HepG2 (cell line): ENCODE measurements around the gene IRGQ.

Experiments used
- BRCA1 ChIP-seq: sonication (generic); formaldehyde crosslinking; IDR thresholded peaks from 2 replicates; pipeline ENCODE4 v1.4.0; 2020; ENCODE audit warnings: missing genetic modification reagents
- DNMT1 ChIP-seq: sonication (generic); formaldehyde crosslinking; IDR thresholded peaks from 2 replicates; pipeline ENCODE4 v1.5.1; 2020; ENCODE audit warnings: mild to moderate bottlenecking, missing genetic modification reagents
- MAZ ChIP-seq, 2 experiments: sonication (generic) in 1 of 2; formaldehyde crosslinking in 1 of 2; IDR thresholded peaks; 2 replicates each; pipeline versions ENCODE4 v1.5.0 to v1.6.1; 2012 to 2020; ENCODE audit warnings: low read depth in 2 of 2, mild to moderate bottlenecking in 2 of 2, borderline replicate concordance in 1 of 2, improper control_type of control experiment in 1 of 2, low read length in 1 of 2, missing genetic modification reagents in 1 of 2, moderate library complexity in 1 of 2
- POLR2A ChIP-seq, 2 experiments: IDR thresholded peaks; 2 replicates each; pipeline ENCODE4 v1.6.1; 2011; ENCODE audit warnings: low read depth in 2 of 2, low read length in 2 of 2, mild to moderate bottlenecking in 1 of 2, moderate library complexity in 1 of 2; ENCODE audit not compliant: insufficient read depth in 1 of 2
- POLR2AphosphoS5 ChIP-seq: IDR thresholded peaks from 2 replicates; pipeline ENCODE4 v1.6.1; 2012; ENCODE audit warnings: low read depth, low read length
- SATB2 ChIP-seq: sonication (generic); formaldehyde crosslinking; IDR thresholded peaks from 2 replicates; pipeline ENCODE4 v1.5.0; 2020; ENCODE audit warnings: missing genetic modification reagents
- STAT5B ChIP-seq: sonication (generic); formaldehyde crosslinking; IDR thresholded peaks from 2 replicates; pipeline ENCODE4 v1.4.0; 2020; ENCODE audit warnings: missing genetic modification reagents
- ZNF225 ChIP-seq: sonication (generic); formaldehyde crosslinking; IDR thresholded peaks from 2 replicates; pipeline ENCODE4 v1.4.0; 2020; ENCODE audit warnings: mild to moderate bottlenecking, missing genetic modification reagents
- TF ChIP-seq, protein P1 (sequence below): IDR thresholded peaks from 2 replicates; pipeline ENCODE4 v1.6.1; 2016; ENCODE audit warnings: low read depth
- TF ChIP-seq, protein P2 (sequence below): sonication (generic); formaldehyde crosslinking; IDR thresholded peaks from 2 replicates; pipeline ENCODE4 v1.5.0; 2020; ENCODE audit warnings: mild to moderate bottlenecking, missing genetic modification reagents, moderate library complexity

DNA sequence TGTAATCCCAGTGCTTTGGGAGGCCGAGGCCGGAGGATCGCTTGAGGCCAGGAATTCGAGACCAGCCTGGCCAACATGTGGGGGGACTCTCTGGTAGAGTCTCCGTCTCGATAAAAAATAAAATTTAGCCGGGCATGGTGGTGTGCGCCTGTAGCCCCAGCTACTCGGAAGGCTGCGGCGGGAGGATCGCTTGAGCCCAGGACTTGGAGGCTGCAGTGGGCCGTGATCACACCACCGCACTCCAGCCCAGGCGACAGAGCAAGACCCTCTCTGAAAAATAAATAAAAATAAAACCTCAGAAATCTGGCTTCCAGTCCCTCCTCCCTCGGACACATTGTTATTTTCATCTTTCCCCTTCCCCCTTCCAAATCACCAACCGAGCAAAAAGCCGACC, 332 bp downstream of the IRGQ start:
- TF ChIP-seq SATB2 (CRISPR knock-in tag) (no peak), POLR2AphosphoS5 (no peak), MAZ (IDR thresholded peaks at IDR 0.05; ENCODE audit: borderline replicate concordance, low read depth, low read length) (no peak), MAZ (CRISPR knock-in tag; IDR thresholded peaks at IDR 0.05; ENCODE audit: low read depth) (no peak), STAT5B (CRISPR knock-in tag) (no peak), ZNF225 (CRISPR knock-in tag) (no peak), BRCA1 (CRISPR knock-in tag) (no peak), POLR2A (IDR thresholded peaks at IDR 0.05; ENCODE audit: insufficient read depth in 1 of 2, low read depth in 2 of 2, low read length in 2 of 2) (no peak), DNMT1 (CRISPR knock-in tag) (no peak)
- TF ChIP-seq, protein P1, sequence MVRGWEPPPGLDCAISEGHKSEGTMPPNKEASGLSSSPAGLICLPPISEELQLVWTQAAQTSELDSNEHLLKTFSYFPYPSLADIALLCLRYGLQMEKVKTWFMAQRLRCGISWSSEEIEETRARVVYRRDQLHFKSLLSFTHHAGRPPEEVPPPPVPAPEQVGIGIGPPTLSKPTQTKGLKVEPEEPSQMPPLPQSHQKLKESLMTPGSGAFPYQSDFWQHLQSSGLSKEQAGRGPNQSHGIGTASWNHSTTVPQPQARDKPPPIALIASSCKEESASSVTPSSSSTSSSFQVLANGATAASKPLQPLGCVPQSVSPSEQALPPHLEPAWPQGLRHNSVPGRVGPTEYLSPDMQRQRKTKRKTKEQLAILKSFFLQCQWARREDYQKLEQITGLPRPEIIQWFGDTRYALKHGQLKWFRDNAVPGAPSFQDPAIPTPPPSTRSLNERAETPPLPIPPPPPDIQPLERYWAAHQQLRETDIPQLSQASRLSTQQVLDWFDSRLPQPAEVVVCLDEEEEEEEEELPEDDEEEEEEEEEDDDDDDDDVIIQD (CRISPR knock-in tag): no peak
- TF ChIP-seq, protein P2, sequence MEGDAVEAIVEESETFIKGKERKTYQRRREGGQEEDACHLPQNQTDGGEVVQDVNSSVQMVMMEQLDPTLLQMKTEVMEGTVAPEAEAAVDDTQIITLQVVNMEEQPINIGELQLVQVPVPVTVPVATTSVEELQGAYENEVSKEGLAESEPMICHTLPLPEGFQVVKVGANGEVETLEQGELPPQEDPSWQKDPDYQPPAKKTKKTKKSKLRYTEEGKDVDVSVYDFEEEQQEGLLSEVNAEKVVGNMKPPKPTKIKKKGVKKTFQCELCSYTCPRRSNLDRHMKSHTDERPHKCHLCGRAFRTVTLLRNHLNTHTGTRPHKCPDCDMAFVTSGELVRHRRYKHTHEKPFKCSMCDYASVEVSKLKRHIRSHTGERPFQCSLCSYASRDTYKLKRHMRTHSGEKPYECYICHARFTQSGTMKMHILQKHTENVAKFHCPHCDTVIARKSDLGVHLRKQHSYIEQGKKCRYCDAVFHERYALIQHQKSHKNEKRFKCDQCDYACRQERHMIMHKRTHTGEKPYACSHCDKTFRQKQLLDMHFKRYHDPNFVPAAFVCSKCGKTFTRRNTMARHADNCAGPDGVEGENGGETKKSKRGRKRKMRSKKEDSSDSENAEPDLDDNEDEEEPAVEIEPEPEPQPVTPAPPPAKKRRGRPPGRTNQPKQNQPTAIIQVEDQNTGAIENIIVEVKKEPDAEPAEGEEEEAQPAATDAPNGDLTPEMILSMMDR (CRISPR knock-in tag): no peak
